ENCODE results near the gene KCNN3. TPM values are rescaled to one million over a fixed set of nuclear protein-coding genes. Genes with fewer than 3 reads are reported as not detected.

Gene KCNN3
- total RNA-seq, 1 experiment from 2014 or later, result 0.73 TPM

GRCh38 chr1:154713005-154713404 is 157.1 kb downstream of the KCNN3 start:
- ChIA-PET POLR2A (ENCODE audit: low non-redundant PET) (no interaction called here), CTCF (no interaction called here)
- H3K27me3 ChIP-seq (replicated peaks; ENCODE audit: insufficient read depth, low read depth, low read length, poor library complexity), result no peaks in the 10 kb centered on the region
- no peak overlapping the region for H3K4me3 ChIP-seq (ENCODE audit: low read depth, low read length, poor library complexity, severe bottlenecking)
- no peak overlapping the region for H3K27ac ChIP-seq (ENCODE audit: low read depth, low read length, poor library complexity, severe bottlenecking)
- TF ChIP-seq EZH2 (IDR thresholded peaks at IDR 0.05; ENCODE audit: borderline replicate concordance, low read depth, low read length, poor library complexity, severe bottlenecking) (no peak), CTCF (conservative IDR thresholded peaks at IDR 0.05; ENCODE audit: low read depth, low read length) (no peak)
- no TSS peak for BruUV-seq (replicated peaks)
- DNase-seq (ENCODE audit: low spot score), result no peak
- H3K4me1 ChIP-seq (ENCODE audit: insufficient read depth, low read length, poor library complexity, severe bottlenecking), result no peaks in the 10 kb centered on the region
- no peaks in the 10 kb centered on the region for H3K9me3 ChIP-seq (ENCODE audit: low read depth, low read length, poor library complexity, severe bottlenecking)
- H3K36me3 ChIP-seq (ENCODE audit: insufficient read depth, low read length, poor library complexity, severe bottlenecking), result no peaks in the 10 kb centered on the region
- intact Hi-C loops (cut with micrococcal nuclease; ENCODE audit: unreplicated experiment), result no loop called here

- intact Hi-C loops (cut with micrococcal nuclease; ENCODE audit: unreplicated experiment), result no loop called here
- H3K4me1 ChIP-seq (ENCODE audit: insufficient read depth, low read length, poor library complexity, severe bottlenecking), result no peaks in the 10 kb centered on the region
- no peak for TF ChIP-seq EZH2 (IDR thresholded peaks at IDR 0.05; ENCODE audit: borderline replicate concordance, low read depth, low read length, poor library complexity, severe bottlenecking)
- TF ChIP-seq CTCF (conservative IDR thresholded peaks at IDR 0.05; ENCODE audit: low read depth, low read length), result no peak
- no peaks in the 10 kb centered on the region for H3K9me3 ChIP-seq (ENCODE audit: low read depth, low read length, poor library complexity, severe bottlenecking)
- no peak overlapping the region for H3K4me3 ChIP-seq (ENCODE audit: low read depth, low read length, poor library complexity, severe bottlenecking)
- no TSS peak for BruUV-seq (replicated peaks)
- CTCF ChIA-PET, result no interaction called here
- no peak overlapping the region for H3K27ac ChIP-seq (ENCODE audit: low read depth, low read length, poor library complexity, severe bottlenecking)
- H3K27me3 ChIP-seq (replicated peaks; ENCODE audit: insufficient read depth, low read depth, low read length, poor library complexity), result no peaks in the 10 kb centered on the region
- POLR2A ChIA-PET (ENCODE audit: low non-redundant PET), result no interaction called here
- no peaks in the 10 kb centered on the region for H3K36me3 ChIP-seq (ENCODE audit: insufficient read depth, low read length, poor library complexity, severe bottlenecking)
- DNase-seq (ENCODE audit: low spot score), result no peak
These were observed 157.8 kb downstream of the KCNN3 start for GRCh38 chr1:154712166-154712810.

- no peaks in the 10 kb centered on the region for H3K27me3 ChIP-seq (replicated peaks; ENCODE audit: insufficient read depth, low read depth, low read length, poor library complexity)
- CTCF ChIA-PET, result no interaction called here
- no peak overlapping the region for H3K4me3 ChIP-seq (ENCODE audit: low read depth, low read length, poor library complexity, severe bottlenecking)
- H3K36me3 ChIP-seq (ENCODE audit: insufficient read depth, low read length, poor library complexity, severe bottlenecking), result no peaks in the 10 kb centered on the region
- no peak for DNase-seq (ENCODE audit: low spot score)
- H3K4me1 ChIP-seq (ENCODE audit: insufficient read depth, low read length, poor library complexity, severe bottlenecking), result no peaks in the 10 kb centered on the region
- H3K9me3 ChIP-seq (ENCODE audit: low read depth, low read length, poor library complexity, severe bottlenecking), result no peaks in the 10 kb centered on the region
- no peak overlapping the region for H3K27ac ChIP-seq (ENCODE audit: low read depth, low read length, poor library complexity, severe bottlenecking)
- intact Hi-C loops (cut with micrococcal nuclease; ENCODE audit: unreplicated experiment), result no loop called here
- POLR2A ChIA-PET (ENCODE audit: low non-redundant PET), result no interaction called here
- TF ChIP-seq EZH2 (IDR thresholded peaks at IDR 0.05; ENCODE audit: borderline replicate concordance, low read depth, low read length, poor library complexity, severe bottlenecking), result no peak
- no peak for TF ChIP-seq CTCF (conservative IDR thresholded peaks at IDR 0.05; ENCODE audit: low read depth, low read length)
- no TSS peak for BruUV-seq (replicated peaks)
These were observed 158.7 kb downstream of the KCNN3 start for GRCh38 chr1:154711416-154711815.
